Measurements from ENCODE around the gene CNBP. TPM values are rescaled to one million over a fixed set of nuclear protein-coding genes. Genes with fewer than 3 reads are reported as not detected.
"Not testable (repeated sequence)": the region's sequence is repeated elsewhere in the genome, so short reads cannot be mapped to it uniquely, and the experiment has no call there.

The CNBP gene
- total RNA-seq, 1 experiment from 2014 or later, result 266 TPM

DNA sequence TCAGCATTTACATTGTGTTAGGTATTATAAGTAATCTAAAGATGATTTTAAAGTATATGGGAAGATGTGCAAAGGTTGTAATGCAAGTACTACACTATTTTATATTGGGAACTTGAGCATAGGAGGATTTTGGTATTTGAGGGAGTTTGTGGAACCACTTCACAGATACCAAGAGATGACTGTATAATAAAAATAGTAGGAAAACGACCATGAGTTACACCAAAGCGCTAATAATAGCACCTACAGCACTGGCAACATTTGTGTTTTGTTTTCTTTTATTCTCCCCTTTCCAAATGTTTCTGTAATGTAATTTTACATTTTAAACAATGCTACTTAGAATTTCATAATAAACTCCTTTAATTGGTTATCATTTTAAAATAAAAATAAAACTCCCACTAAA lies 10.5 kb downstream of the CNBP start:
- no peak for DNase-seq
- H3K4me3 Mint-ChIP-seq (ENCODE audit: unreplicated experiment), result no peak overlapping the region
- no peaks in the 10 kb centered on the region for H3K9me3 Mint-ChIP-seq (ENCODE audit: unreplicated experiment)
- intact Hi-C loops (cut with micrococcal nuclease; ENCODE audit: unreplicated experiment), result no loop called here
- Histone ChIP-seq H3K27me3 (replicated peaks; ENCODE audit: control insufficient read depth, insufficient read depth, low read length) (no peaks in the 10 kb centered on the region), H3K4me1 (no peaks in the 10 kb centered on the region), H3K36me3 (ENCODE audit: control insufficient read depth, insufficient read depth, low read length) (no peaks in the 10 kb centered on the region; the same call in 1 of the 2 replicates), H3K4me3 (ENCODE audit: low read depth, low read length) (no peak overlapping the region), H3K9me3 (no peaks in the 10 kb centered on the region)
- no peak overlapping the region for H3K27ac Mint-ChIP-seq (ENCODE audit: unreplicated experiment)
- TF ChIP-seq, protein P1, sequence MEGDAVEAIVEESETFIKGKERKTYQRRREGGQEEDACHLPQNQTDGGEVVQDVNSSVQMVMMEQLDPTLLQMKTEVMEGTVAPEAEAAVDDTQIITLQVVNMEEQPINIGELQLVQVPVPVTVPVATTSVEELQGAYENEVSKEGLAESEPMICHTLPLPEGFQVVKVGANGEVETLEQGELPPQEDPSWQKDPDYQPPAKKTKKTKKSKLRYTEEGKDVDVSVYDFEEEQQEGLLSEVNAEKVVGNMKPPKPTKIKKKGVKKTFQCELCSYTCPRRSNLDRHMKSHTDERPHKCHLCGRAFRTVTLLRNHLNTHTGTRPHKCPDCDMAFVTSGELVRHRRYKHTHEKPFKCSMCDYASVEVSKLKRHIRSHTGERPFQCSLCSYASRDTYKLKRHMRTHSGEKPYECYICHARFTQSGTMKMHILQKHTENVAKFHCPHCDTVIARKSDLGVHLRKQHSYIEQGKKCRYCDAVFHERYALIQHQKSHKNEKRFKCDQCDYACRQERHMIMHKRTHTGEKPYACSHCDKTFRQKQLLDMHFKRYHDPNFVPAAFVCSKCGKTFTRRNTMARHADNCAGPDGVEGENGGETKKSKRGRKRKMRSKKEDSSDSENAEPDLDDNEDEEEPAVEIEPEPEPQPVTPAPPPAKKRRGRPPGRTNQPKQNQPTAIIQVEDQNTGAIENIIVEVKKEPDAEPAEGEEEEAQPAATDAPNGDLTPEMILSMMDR (IDR thresholded peaks at IDR 0.05; ENCODE audit: insufficient read depth in 1 of 2, low read depth in 1 of 2, low read length in 1 of 2, severe bottlenecking in 1 of 2, unreplicated experiment in 1 of 2), result no peak
- CTCF ChIA-PET, result no interaction called here
- no peaks in the 10 kb centered on the region for H3K4me1 Mint-ChIP-seq (ENCODE audit: low read depth, unreplicated experiment)
- no TSS peak for BruUV-seq (replicated peaks)
- POLR2A ChIA-PET, result no interaction called here
- peaks cover 76% of the 10 kb centered on the region for H3K36me3 Mint-ChIP-seq (ENCODE audit: insufficient read depth, unreplicated experiment)
- no peaks in the 10 kb centered on the region for H3K27me3 Mint-ChIP-seq (ENCODE audit: insufficient read depth, unreplicated experiment)

DNA sequence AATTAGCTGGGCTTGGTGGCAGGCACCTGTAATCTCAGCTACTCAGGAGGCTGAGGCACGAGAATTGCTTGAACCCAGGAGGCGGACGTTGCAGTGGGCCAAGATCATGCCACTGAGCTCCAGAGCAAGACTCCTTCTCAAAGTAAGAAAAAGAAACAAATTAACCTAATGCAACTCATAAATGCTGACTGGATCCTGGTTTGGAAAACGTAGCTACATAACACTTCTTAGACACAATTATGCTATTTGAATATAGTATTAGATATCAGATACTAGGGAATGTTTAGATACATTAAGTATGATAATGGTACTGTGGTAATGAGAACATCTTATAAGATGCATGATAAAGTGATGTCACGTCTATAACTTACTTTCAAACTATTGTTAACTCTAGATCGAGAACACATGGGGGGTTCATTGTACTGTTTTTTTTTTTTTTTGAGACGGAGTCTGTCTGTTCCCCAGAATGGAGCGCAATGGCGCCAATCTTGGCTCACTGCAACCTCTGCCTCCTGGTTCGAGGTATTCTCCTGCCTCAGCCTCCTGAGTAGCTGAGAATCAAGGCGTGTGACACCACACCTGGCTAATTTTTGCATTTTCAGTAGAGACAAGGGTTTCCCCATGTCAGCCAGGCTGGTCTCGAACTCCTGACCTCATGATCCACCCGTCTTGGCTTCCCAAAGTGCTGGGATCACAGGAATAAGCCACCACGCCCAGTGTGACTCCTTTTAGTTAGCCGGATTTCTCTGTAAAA lies 16.9 kb downstream of the CNBP start:
- no peaks in the 10 kb centered on the region for H3K9me3 Mint-ChIP-seq (ENCODE audit: unreplicated experiment)
- Histone ChIP-seq H3K27me3 (replicated peaks; ENCODE audit: control insufficient read depth, insufficient read depth, low read length) (no peaks in the 10 kb centered on the region), H3K4me1 (peaks cover 9% of the 10 kb centered on the region), H3K4me3 (ENCODE audit: low read depth, low read length) (no peak overlapping the region), H3K36me3 (ENCODE audit: control insufficient read depth, insufficient read depth, low read length) (no peaks in the 10 kb centered on the region), H3K9me3 (no peaks in the 10 kb centered on the region)
- H3K27me3 Mint-ChIP-seq (ENCODE audit: insufficient read depth, unreplicated experiment), result no peaks in the 10 kb centered on the region
- H3K4me1 Mint-ChIP-seq (ENCODE audit: low read depth, unreplicated experiment), result peaks cover 6% of the 10 kb centered on the region
- H3K4me3 Mint-ChIP-seq (ENCODE audit: unreplicated experiment), result no peak overlapping the region
- intact Hi-C loops (cut with micrococcal nuclease; ENCODE audit: unreplicated experiment), result no loop called here
- DNase-seq, result no peak
- CTCF ChIA-PET, result no interaction called here
- POLR2A ChIA-PET, result no interaction called here
- peaks cover 80% of the 10 kb centered on the region for H3K36me3 Mint-ChIP-seq (ENCODE audit: insufficient read depth, unreplicated experiment)
- no peak overlapping the region for H3K27ac Mint-ChIP-seq (ENCODE audit: unreplicated experiment)
- no TSS peak for BruUV-seq (replicated peaks)
- TF ChIP-seq, protein P1 (IDR thresholded peaks at IDR 0.05; ENCODE audit: insufficient read depth in 1 of 2, low read depth in 1 of 2, low read length in 1 of 2, severe bottlenecking in 1 of 2, unreplicated experiment in 1 of 2), result no peak

DNA sequence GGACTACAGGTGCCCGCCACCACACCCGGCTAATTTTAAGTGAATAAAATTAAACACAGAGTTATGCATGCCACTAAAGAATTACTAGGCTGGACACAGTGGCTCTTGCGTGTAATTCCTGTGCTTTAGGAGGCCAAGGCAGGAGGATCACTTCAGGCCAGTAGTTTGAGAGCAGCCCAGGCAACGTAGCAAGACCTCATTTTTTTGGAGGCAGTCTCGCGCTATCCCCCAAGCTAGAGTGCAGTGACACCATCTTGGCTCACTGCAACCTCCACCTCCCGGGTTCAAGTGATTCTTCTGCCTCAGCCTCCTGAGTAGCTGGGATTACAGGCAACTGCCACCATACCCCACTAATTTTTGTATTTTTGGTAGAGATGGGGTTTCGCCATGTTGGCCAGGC lies 18.1 kb downstream of the CNBP start:
- H3K27me3 ChIP-seq (replicated peaks; ENCODE audit: control insufficient read depth, insufficient read depth, low read length); H3K27me3 Mint-ChIP-seq (ENCODE audit: insufficient read depth, unreplicated experiment); H3K4me1 ChIP-seq; H3K27ac Mint-ChIP-seq (ENCODE audit: unreplicated experiment); DNase-seq; H3K9me3 ChIP-seq; BruUV-seq (replicated peaks); H3K4me1 Mint-ChIP-seq (ENCODE audit: low read depth, unreplicated experiment); H3K4me3 ChIP-seq (ENCODE audit: low read depth, low read length); H3K36me3 ChIP-seq (ENCODE audit: control insufficient read depth, insufficient read depth, low read length); H3K4me3 Mint-ChIP-seq (ENCODE audit: unreplicated experiment); H3K9me3 Mint-ChIP-seq (ENCODE audit: unreplicated experiment); POLR2A ChIA-PET; CTCF ChIA-PET; intact Hi-C loops (cut with micrococcal nuclease; ENCODE audit: unreplicated experiment): not testable (repeated sequence)
- H3K36me3 Mint-ChIP-seq (ENCODE audit: insufficient read depth, unreplicated experiment), result peaks cover 79% of the 10 kb centered on the region
